ENCODE measurements around the gene FBXL15.

FBXL15 gene

DNA sequence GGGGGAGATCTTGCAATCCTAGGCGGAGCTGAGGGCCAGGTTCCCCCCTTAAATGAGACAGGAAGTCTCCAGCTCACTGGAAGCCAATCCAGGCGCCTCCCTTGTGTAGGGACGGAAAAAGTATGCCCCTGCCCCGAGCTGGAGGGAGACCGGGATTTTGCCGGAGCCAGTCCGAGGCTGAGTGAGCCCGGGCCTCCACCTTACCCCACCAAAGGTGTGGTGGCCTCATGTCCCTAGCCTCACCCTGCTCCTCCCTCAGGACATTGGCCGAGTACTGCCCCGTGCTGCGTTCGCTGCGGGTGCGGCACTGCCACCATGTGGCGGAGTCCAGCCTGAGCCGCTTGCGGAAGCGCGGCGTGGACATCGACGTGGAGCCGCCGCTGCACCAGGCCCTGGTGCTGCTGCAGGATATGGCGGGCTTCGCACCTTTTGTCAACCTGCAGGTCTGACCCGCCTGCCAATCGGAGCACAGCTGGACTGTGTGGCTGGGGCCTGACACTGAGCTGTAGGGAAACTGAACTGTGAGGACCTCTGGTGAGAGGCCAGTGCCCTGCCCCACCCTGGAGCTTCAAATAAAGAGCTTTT, 2.0 kb downstream of the FBXL15 start:
- ATAC-seq, result peak; percentile 56
- TF ChIP-seq ZFP3 (CRISPR knock-in tag; IDR thresholded peaks at IDR 0.05), result no peak
- no peak for TF ChIP-seq GLIS3 (CRISPR knock-in tag; IDR thresholded peaks at IDR 0.05)
- TF ChIP-seq TCF4 (CRISPR knock-in tag; IDR thresholded peaks at IDR 0.05; ENCODE audit: borderline replicate concordance), result no peak
- TF ChIP-seq CSDC2 (CRISPR knock-in tag; IDR thresholded peaks at IDR 0.05), result no peak
- no peak for TF ChIP-seq POU6F1 (CRISPR knock-in tag; IDR thresholded peaks at IDR 0.05; ENCODE audit: borderline replicate concordance, low read depth)
- TF ChIP-seq ZFP30 (CRISPR knock-in tag; IDR thresholded peaks at IDR 0.05), result no peak
- TF ChIP-seq TOX (CRISPR knock-in tag; IDR thresholded peaks at IDR 0.05; ENCODE audit: borderline replicate concordance), result no peak
- no peak for TF ChIP-seq PPARA (CRISPR knock-in tag; IDR thresholded peaks at IDR 0.05; ENCODE audit: borderline replicate concordance)
- TF ChIP-seq BACH2 (CRISPR knock-in tag; IDR thresholded peaks at IDR 0.05; ENCODE audit: borderline replicate concordance), result no peak
- TF ChIP-seq OSR1 (CRISPR knock-in tag; IDR thresholded peaks at IDR 0.05), result no peak
- TF ChIP-seq RARB (CRISPR knock-in tag; IDR thresholded peaks at IDR 0.05), result no peak
- TF ChIP-seq, protein P1, sequence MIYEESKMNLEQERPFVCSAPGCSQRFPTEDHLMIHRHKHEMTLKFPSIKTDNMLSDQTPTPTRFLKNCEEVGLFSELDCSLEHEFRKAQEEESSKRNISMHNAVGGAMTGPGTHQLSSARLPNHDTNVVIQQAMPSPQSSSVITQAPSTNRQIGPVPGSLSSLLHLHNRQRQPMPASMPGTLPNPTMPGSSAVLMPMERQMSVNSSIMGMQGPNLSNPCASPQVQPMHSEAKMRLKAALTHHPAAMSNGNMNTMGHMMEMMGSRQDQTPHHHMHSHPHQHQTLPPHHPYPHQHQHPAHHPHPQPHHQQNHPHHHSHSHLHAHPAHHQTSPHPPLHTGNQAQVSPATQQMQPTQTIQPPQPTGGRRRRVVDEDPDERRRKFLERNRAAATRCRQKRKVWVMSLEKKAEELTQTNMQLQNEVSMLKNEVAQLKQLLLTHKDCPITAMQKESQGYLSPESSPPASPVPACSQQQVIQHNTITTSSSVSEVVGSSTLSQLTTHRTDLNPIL (CRISPR knock-in tag; IDR thresholded peaks at IDR 0.05; ENCODE audit: low read depth), result no peak
- TF ChIP-seq ZNF70 (CRISPR knock-in tag; IDR thresholded peaks at IDR 0.05), result no peak
- no peak for TF ChIP-seq ISL1 (CRISPR knock-in tag; IDR thresholded peaks at IDR 0.05)
- no peak for TF ChIP-seq ARNTL (CRISPR knock-in tag; IDR thresholded peaks at IDR 0.05; ENCODE audit: borderline replicate concordance, low read depth)
- TF ChIP-seq PATZ1 (CRISPR knock-in tag; IDR thresholded peaks at IDR 0.05; ENCODE audit: borderline replicate concordance), result no peak
- no peak for TF ChIP-seq ESRRG (CRISPR knock-in tag; IDR thresholded peaks at IDR 0.05)

GRCh38 chr10:102423372-102423968, 2.8 kb downstream of the FBXL15 start:
- TF ChIP-seq CSDC2 (CRISPR knock-in tag; IDR thresholded peaks at IDR 0.05) (no peak), BACH2 (CRISPR knock-in tag; IDR thresholded peaks at IDR 0.05; ENCODE audit: borderline replicate concordance) (no peak), ZFP3 (CRISPR knock-in tag; IDR thresholded peaks at IDR 0.05) (no peak), ZNF8 (CRISPR knock-in tag; IDR thresholded peaks at IDR 0.05) (no peak), CSRNP3 (CRISPR knock-in tag; IDR thresholded peaks at IDR 0.05) (no peak)
- no peak for ATAC-seq

GRCh38 chr10:102424145-102424544, 3.5 kb downstream of the FBXL15 start:
- TF ChIP-seq ZNF70 (CRISPR knock-in tag; IDR thresholded peaks at IDR 0.05) (no peak), ZNF8 (CRISPR knock-in tag; IDR thresholded peaks at IDR 0.05) (no peak), ZFP3 (CRISPR knock-in tag; IDR thresholded peaks at IDR 0.05) (no peak), BACH2 (CRISPR knock-in tag; IDR thresholded peaks at IDR 0.05; ENCODE audit: borderline replicate concordance) (no peak), ZNF565 (CRISPR knock-in tag; conservative IDR thresholded peaks at IDR 0.05; ENCODE audit: low read depth) (no peak), RARB (CRISPR knock-in tag; IDR thresholded peaks at IDR 0.05) (no peak), GLIS3 (CRISPR knock-in tag; IDR thresholded peaks at IDR 0.05) (no peak), CSDC2 (CRISPR knock-in tag; IDR thresholded peaks at IDR 0.05) (no peak), ZFP30 (CRISPR knock-in tag; IDR thresholded peaks at IDR 0.05) (no peak)
- TF ChIP-seq, protein P2, sequence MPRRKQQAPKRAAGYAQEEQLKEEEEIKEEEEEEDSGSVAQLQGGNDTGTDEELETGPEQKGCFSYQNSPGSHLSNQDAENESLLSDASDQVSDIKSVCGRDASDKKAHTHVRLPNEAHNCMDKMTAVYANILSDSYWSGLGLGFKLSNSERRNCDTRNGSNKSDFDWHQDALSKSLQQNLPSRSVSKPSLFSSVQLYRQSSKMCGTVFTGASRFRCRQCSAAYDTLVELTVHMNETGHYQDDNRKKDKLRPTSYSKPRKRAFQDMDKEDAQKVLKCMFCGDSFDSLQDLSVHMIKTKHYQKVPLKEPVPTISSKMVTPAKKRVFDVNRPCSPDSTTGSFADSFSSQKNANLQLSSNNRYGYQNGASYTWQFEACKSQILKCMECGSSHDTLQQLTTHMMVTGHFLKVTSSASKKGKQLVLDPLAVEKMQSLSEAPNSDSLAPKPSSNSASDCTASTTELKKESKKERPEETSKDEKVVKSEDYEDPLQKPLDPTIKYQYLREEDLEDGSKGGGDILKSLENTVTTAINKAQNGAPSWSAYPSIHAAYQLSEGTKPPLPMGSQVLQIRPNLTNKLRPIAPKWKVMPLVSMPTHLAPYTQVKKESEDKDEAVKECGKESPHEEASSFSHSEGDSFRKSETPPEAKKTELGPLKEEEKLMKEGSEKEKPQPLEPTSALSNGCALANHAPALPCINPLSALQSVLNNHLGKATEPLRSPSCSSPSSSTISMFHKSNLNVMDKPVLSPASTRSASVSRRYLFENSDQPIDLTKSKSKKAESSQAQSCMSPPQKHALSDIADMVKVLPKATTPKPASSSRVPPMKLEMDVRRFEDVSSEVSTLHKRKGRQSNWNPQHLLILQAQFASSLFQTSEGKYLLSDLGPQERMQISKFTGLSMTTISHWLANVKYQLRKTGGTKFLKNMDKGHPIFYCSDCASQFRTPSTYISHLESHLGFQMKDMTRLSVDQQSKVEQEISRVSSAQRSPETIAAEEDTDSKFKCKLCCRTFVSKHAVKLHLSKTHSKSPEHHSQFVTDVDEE (CRISPR knock-in tag; IDR thresholded peaks at IDR 0.05), result no peak
- no peak for ATAC-seq

Measured in SK-N-SH treated with all-trans-retinoic acid at 6 μM for 48 hours (cell line).